Endodermal cell (in vitro differentiated cells): ENCODE results near the gene ZNF579. TPM values are rescaled to one million over a fixed set of nuclear protein-coding genes. Genes with fewer than 3 reads are reported as not detected.

Experiments
- DNase-seq: peaks from one replicate; pipeline ENCODE4 v3.0.0-alpha.2; 2017
- H3K27ac ChIP-seq: 2 replicates; pipeline ENCODE4 v1.5.1; 2013; ENCODE audit warnings: mild to moderate bottlenecking, low read depth, low read length, moderate library complexity
- H3K27me3 ChIP-seq: 2 replicates; pipeline ENCODE4 v1.6.1; 2013; ENCODE audit warnings: mild to moderate bottlenecking, low read length, moderate library complexity; ENCODE audit not compliant: insufficient read depth, control insufficient read depth, poor library complexity, severe bottlenecking
- H3K36me3 ChIP-seq: 2 replicates; pipeline ENCODE4 v1.7.0; 2013; ENCODE audit warnings: mild to moderate bottlenecking, low read length, moderate library complexity; ENCODE audit not compliant: control insufficient read depth, insufficient read depth
- H3K4me1 ChIP-seq: one replicate; pipeline ENCODE4 v1.7.0; 2013; ENCODE audit warnings: low read length; ENCODE audit not compliant: control insufficient read depth, insufficient read depth
- H3K4me3 ChIP-seq: 2 replicates; pipeline ENCODE4 v1.5.1; 2013; ENCODE audit warnings: mild to moderate bottlenecking, low read length, moderate library complexity
- H3K9ac ChIP-seq: 2 replicates; pipeline ENCODE4 v1.6.1; 2013; ENCODE audit warnings: mild to moderate bottlenecking, low read length, moderate library complexity; ENCODE audit not compliant: poor library complexity, severe bottlenecking; ENCODE audit errors: extremely low read depth
- H3K9me3 ChIP-seq: 2 replicates; pipeline ENCODE4 v1.6.1; 2013; ENCODE audit warnings: mild to moderate bottlenecking, low read length, moderate library complexity; ENCODE audit not compliant: control insufficient read depth
- H3K27ac Mint-ChIP-seq: 2 replicates; pipeline ENCODE4 v1.8.0; 2020; ENCODE audit warnings: mixed read lengths
- H3K27me3 Mint-ChIP-seq: 2 replicates; pipeline ENCODE4 v1.8.0; 2021; ENCODE audit warnings: mild to moderate bottlenecking, mixed read lengths; ENCODE audit not compliant: insufficient read depth
- H3K36me3 Mint-ChIP-seq: 2 replicates; pipeline ENCODE4 v1.8.0; 2020; ENCODE audit warnings: low read depth, mixed read lengths
- H3K4me1 Mint-ChIP-seq: 2 replicates; pipeline ENCODE4 v1.8.0; 2020; ENCODE audit warnings: mixed read lengths
- H3K4me3 Mint-ChIP-seq: 2 replicates; pipeline ENCODE4 v1.8.0; 2020; ENCODE audit warnings: mild to moderate bottlenecking, moderate library complexity, mixed read lengths
- H3K9me3 Mint-ChIP-seq: 2 replicates; pipeline ENCODE4 v1.8.0; 2020; ENCODE audit warnings: mild to moderate bottlenecking, mixed read lengths
- CTCF ChIP-seq: fragments of 200-600 bp; sonication (generic); conservative IDR thresholded peaks from 2 replicates; pipeline ENCODE4 v1.5.0; 2021; ENCODE audit warnings: antibody characterized with exemption, mild to moderate bottlenecking
- WGBS, 2 experiments: methylation state at CpG; one replicate each; pipeline versions ENCODE4 v1.1.5 to v1.1.7; 2013; ENCODE audit warnings: missing lambda C conversion rate in 2 of 2, mixed read lengths in 1 of 2; ENCODE audit not compliant: insufficient coverage in 1 of 2, insufficient read length in 1 of 2; 5-methylcytosine and 5-hydroxymethylcytosine counted together
- total RNA-seq, 2 donors: library from RNA; stranded (reverse); fragmentation: NEBNext Ultra II Directional in 1 of 2; extraction: Animal tissue kit (Norgen Biotek cat#: 25700) in 1 of 2; gene quantifications; 2 replicates in 1 of 2; 3 replicates in 1 of 2; pipeline ENCODE4 v1.2.1, GENCODE V29; 2021

Gene ZNF579
- total RNA-seq, 2 donors from 2014 or later = 27.5 to 30.7 TPM

GRCh38 chr19:55529636-55530234, 50.9 kb downstream of the ZNF579 start:
- Histone ChIP-seq H3K9ac (no peak overlapping the region), H3K27ac (no peak overlapping the region), H3K4me1 (peaks cover 15% of the 10 kb centered on the region), H3K9me3 (no peaks in the 10 kb centered on the region), H3K36me3 (no peaks in the 10 kb centered on the region), H3K27me3 (no peaks in the 10 kb centered on the region), H3K4me3 (no peak overlapping the region)
- no peak overlapping the region for H3K4me3 Mint-ChIP-seq
- no peak for DNase-seq
- H3K27ac Mint-ChIP-seq = no peak overlapping the region
- H3K36me3 Mint-ChIP-seq = peaks cover 3% of the 10 kb centered on the region
- 94 to 96% methylated on average over 30 to 55 of the region's 56 CpGs for WGBS, 2 experiments
- TF ChIP-seq CTCF = no peak
- no peaks in the 10 kb centered on the region for H3K9me3 Mint-ChIP-seq
- peaks cover 3% of the 10 kb centered on the region for H3K4me1 Mint-ChIP-seq
- no peaks in the 10 kb centered on the region for H3K27me3 Mint-ChIP-seq

- no peak overlapping the region for H3K4me3 ChIP-seq
- no peak for DNase-seq
- Mint-ChIP-seq H3K4me3 (no peak overlapping the region), H3K4me1 (peaks cover 3% of the 10 kb centered on the region), H3K9me3 (no peaks in the 10 kb centered on the region), H3K27ac (no peak overlapping the region), H3K36me3 (peaks cover 3% of the 10 kb centered on the region), H3K27me3 (peaks cover 8% of the 10 kb centered on the region)
- peak; percentile 26 for TF ChIP-seq CTCF
- H3K27ac ChIP-seq = peak overlapping the region; percentile 56
- no peaks in the 10 kb centered on the region for H3K36me3 ChIP-seq
- no peaks in the 10 kb centered on the region for H3K27me3 ChIP-seq
- peaks cover 15% of the 10 kb centered on the region for H3K4me1 ChIP-seq
- H3K9ac ChIP-seq = peak overlapping the region; percentile 35
- 53 to 60% methylated on average over 11 to 14 of the region's 15 CpGs for WGBS, 2 experiments
- no peaks in the 10 kb centered on the region for H3K9me3 ChIP-seq
These were observed 52.4 kb downstream of the ZNF579 start for GRCh38 chr19:55528030-55528803.

GRCh38 chr19:55527197-55528029, 53.2 kb downstream of the ZNF579 start:
- Mint-ChIP-seq H3K27me3 (peaks cover 11% of the 10 kb centered on the region), H3K27ac (no peak overlapping the region), H3K4me3 (no peak overlapping the region), H3K36me3 (peaks cover 3% of the 10 kb centered on the region), H3K9me3 (no peaks in the 10 kb centered on the region), H3K4me1 (peaks cover 3% of the 10 kb centered on the region)
- Histone ChIP-seq H3K9me3 (no peaks in the 10 kb centered on the region), H3K9ac (no peak overlapping the region), H3K27me3 (no peaks in the 10 kb centered on the region), H3K4me1 (peaks cover 15% of the 10 kb centered on the region), H3K27ac (no peak overlapping the region), H3K4me3 (no peak overlapping the region), H3K36me3 (no peaks in the 10 kb centered on the region)
- TF ChIP-seq CTCF = no peak
- 78 to 86% methylated on average over 18 to 22 of the region's 22 CpGs for WGBS, 2 experiments
- DNase-seq = no peak

Other genes starting within 250 kb of the ZNF579 start
- 10 to 100 TPM; 73.1 to 80.6 TPM for gene KMT5C, start 241.0 kb downstream of the ZNF579 start, total RNA-seq
- under 1 TPM; 0.75 to 0.84 TPM for gene COX6B2, start 226.1 kb downstream of the ZNF579 start, total RNA-seq
- under 1 TPM; 0.09 to 0.11 TPM for gene GARIN5B, start 217.6 kb downstream of the ZNF579 start, total RNA-seq
- 1 to 10 TPM in 1 of 2 donors, under 1 TPM in 1; 0.91 to 1.7 TPM for gene IL11, start 210.4 kb downstream of the ZNF579 start, total RNA-seq
- gene TMEM190, start 204.0 kb downstream of the ZNF579 start, total RNA-seq = 1 to 10 TPM in 1 of 2 donors, not detected in 1; 1.2 TPM
- gene TMEM238, start 196.6 kb downstream of the ZNF579 start, total RNA-seq = 1 to 10 TPM; 3.9 to 4.4 TPM
- gene RPL28, start 194.9 kb downstream of the ZNF579 start, total RNA-seq = 1,000 to 10,000 TPM; 1,672 to 1,902 TPM
- 100 to 1,000 TPM; 202 to 246 TPM for gene UBE2S, start 173.1 kb downstream of the ZNF579 start, total RNA-seq
- not detected for gene SHISA7, start 137.5 kb downstream of the ZNF579 start, total RNA-seq
- gene ISOC2, start 119.2 kb downstream of the ZNF579 start, total RNA-seq = 10 to 100 TPM; 35.9 to 39.2 TPM
- gene C19orf85, start 116.1 kb downstream of the ZNF579 start, total RNA-seq = 1 to 10 TPM in 1 of 2 donors, under 1 TPM in 1; 0.62 to 2.3 TPM
- 10 to 100 TPM in 1 of 2 donors, 1 to 10 TPM in 1; 9.9 to 12.6 TPM for gene ZNF628, start 104.2 kb downstream of the ZNF579 start, total RNA-seq
- 10 to 100 TPM; 51.3 to 67.1 TPM for gene NAT14, start 95.7 kb downstream of the ZNF579 start, total RNA-seq
- gene SSC5D, start 92.4 kb downstream of the ZNF579 start, total RNA-seq = 1 to 10 TPM; 1.4 to 2.4 TPM
- 1 to 10 TPM; 3.3 to 6.6 TPM for gene SBK2, start 43.7 kb downstream of the ZNF579 start, total RNA-seq
- 1 to 10 TPM in 1 of 2 donors, under 1 TPM in 1; 0.48 to 1.4 TPM for gene SBK3, start 35.3 kb downstream of the ZNF579 start, total RNA-seq
- 10 to 100 TPM; 19.7 to 21.1 TPM for gene FIZ1, start 18.7 kb upstream of the ZNF579 start, total RNA-seq
- 1 to 10 TPM; 5.0 to 5.8 TPM for gene ZNF524, start 19.4 kb upstream of the ZNF579 start, total RNA-seq
- gene ZNF865, start 24.8 kb upstream of the ZNF579 start, total RNA-seq = 10 to 100 TPM; 14.5 to 14.9 TPM
- 10 to 100 TPM in 1 of 2 donors, 1 to 10 TPM in 1; 7.2 to 10.7 TPM for gene ZNF784, start 43.7 kb upstream of the ZNF579 start, total RNA-seq
- 10 to 100 TPM; 27.3 to 38.6 TPM for gene ZNF580, start 60.2 kb upstream of the ZNF579 start, total RNA-seq
- 10 to 100 TPM; 47.2 to 48.7 TPM for gene ZNF581, start 62.8 kb upstream of the ZNF579 start, total RNA-seq
- 10 to 100 TPM; 18.0 to 24.9 TPM for gene CCDC106, start 67.4 kb upstream of the ZNF579 start, total RNA-seq
- gene U2AF2, start 74.2 kb upstream of the ZNF579 start, total RNA-seq = 100 to 1,000 TPM; 264 to 293 TPM
- gene EPN1, start 94.4 kb upstream of the ZNF579 start, total RNA-seq = 100 to 1,000 TPM; 148 to 149 TPM
- not detected for gene NLRP9, start 157.6 kb upstream of the ZNF579 start, total RNA-seq
- not detected for gene RFPL4A, start 178.2 kb upstream of the ZNF579 start, total RNA-seq
- not detected for gene RFPL4AL1, start 188.3 kb upstream of the ZNF579 start, total RNA-seq